ENCODE measurements around the gene CKLF. TPM values are rescaled to one million over a fixed set of nuclear protein-coding genes. Genes with fewer than 3 reads are reported as not detected.
"Not testable (repeated sequence)": the region's sequence is repeated elsewhere in the genome, so short reads cannot be mapped to it uniquely, and the experiment has no call there.

CKLF gene
- total RNA-seq, 1 donor from 2014 or later, result 14.7 TPM

GRCh38 chr16:66585481-66586239, 33.3 kb downstream of the CKLF start:
- intact Hi-C loops (cut with DNase I), result loop anchor here (5.0 kb wide), 1 partner anchor 108 kb away; no protein-coding TSS in a partner anchor
- ATAC-seq, result no peak
- no peak for DNase-seq (ENCODE audit: missing footprints)

GRCh38 chr16:66587881-66588600, 35.7 kb downstream of the CKLF start:
- no peak for ATAC-seq
- intact Hi-C loops (cut with DNase I), result loop anchor here (5.0 kb wide), 1 partner anchor 111 kb away; no protein-coding TSS in a partner anchor
- DNase-seq (ENCODE audit: missing footprints), result no peak

GRCh38 chr16:66588981-66589713, 36.8 kb downstream of the CKLF start:
- intact Hi-C loops (cut with DNase I), result loop anchor here (5.0 kb wide), 1 partner anchor 112 kb away; no protein-coding TSS in a partner anchor
- peak; percentile 78 for ATAC-seq
- DNase-seq (ENCODE audit: missing footprints), result peak; percentile 79

- intact Hi-C loops (cut with DNase I), result no loop called here
- ATAC-seq, result no peak
- DNase-seq (ENCODE audit: missing footprints), result no peak
Observed at GRCh38 chr16:66590322-66590721, 37.9 kb downstream of the CKLF start.

GRCh38 chr16:66591018-66591417, 38.6 kb downstream of the CKLF start:
- intact Hi-C loops (cut with DNase I), result no loop called here
- ATAC-seq (no peak), DNase-seq (ENCODE audit: missing footprints) (no peak)

- DNase-seq (ENCODE audit: missing footprints) (no peak), ATAC-seq (no peak)
- intact Hi-C loops (cut with DNase I), result no loop called here
Observed at GRCh38 chr16:66592241-66592640, 39.9 kb downstream of the CKLF start.

- intact Hi-C loops (cut with DNase I), result no loop called here
- ATAC-seq, result no peak
Observed at GRCh38 chr16:66592814-66593213, 40.4 kb downstream of the CKLF start.

GRCh38 chr16:66594739-66595138, 42.4 kb downstream of the CKLF start:
- ATAC-seq (no peak), DNase-seq (ENCODE audit: missing footprints) (no peak)
- intact Hi-C loops (cut with DNase I), result no loop called here

More at GRCh38 chr16:66592814-66593213, 40.4 kb downstream of the CKLF start:
- DNase-seq (ENCODE audit: missing footprints), result no peak

- DNase-seq (ENCODE audit: missing footprints); intact Hi-C loops (cut with DNase I); ATAC-seq: not testable (repeated sequence)
Observed at GRCh38 chr16:66596559-66596958, 44.2 kb downstream of the CKLF start.

- no peak for DNase-seq (ENCODE audit: missing footprints)
- intact Hi-C loops (cut with DNase I), result no loop called here
- ATAC-seq, result no peak
Observed at GRCh38 chr16:66596986-66597848, 44.8 kb downstream of the CKLF start.

GRCh38 chr16:66598111-66598510, 45.7 kb downstream of the CKLF start:
- intact Hi-C loops (cut with DNase I), result no loop called here

GRCh38 chr16:66599726-66600125, 47.4 kb downstream of the CKLF start:
- no peak for DNase-seq (ENCODE audit: missing footprints)
- intact Hi-C loops (cut with DNase I), result loop anchor here (5.0 kb wide), 1 partner anchor 122 kb away; no protein-coding TSS in a partner anchor
- no peak for ATAC-seq

More at GRCh38 chr16:66598111-66598510, 45.7 kb downstream of the CKLF start:
- DNase-seq (ENCODE audit: missing footprints), result no peak
- no peak for ATAC-seq

- no peak for ATAC-seq
- no peak for DNase-seq (ENCODE audit: missing footprints)
- intact Hi-C loops (cut with DNase I), result loop anchor here (5.0 kb wide), 1 partner anchor 123 kb away; no protein-coding TSS in a partner anchor
Observed at GRCh38 chr16:66600477-66600876, 48.1 kb downstream of the CKLF start.

- ATAC-seq (no peak), DNase-seq (ENCODE audit: missing footprints) (no peak)
- intact Hi-C loops (cut with DNase I), result loop anchor here (5.0 kb wide), 1 partner anchor 124 kb away; no protein-coding TSS in a partner anchor
Observed at GRCh38 chr16:66601471-66601870, 49.1 kb downstream of the CKLF start.

- peak; percentile 33 for ATAC-seq
- intact Hi-C loops (cut with DNase I), result loop anchor here (2.0 to 5.0 kb wide), 2 partner anchors 51 to 126 kb away; partner anchors contain the start of gene CKLF
- peak; percentile 90 for DNase-seq (ENCODE audit: missing footprints)
Observed at GRCh38 chr16:66603537-66604375, 51.4 kb downstream of the CKLF start.

GRCh38 chr16:66604376-66605176, 52.2 kb downstream of the CKLF start, which contains the start of gene CMTM3:
Gene CMTM3 (plus strand): TSS chr16:66604704. CDS start chr16:66604806, 102 bp downstream.
- intact Hi-C loops (cut with DNase I), result loop anchor here (2.0 to 5.0 kb wide), 4 partner anchors 52 to 263 kb away; partner anchors contain the start of gene CKLF
- ATAC-seq (peak; percentile 70), DNase-seq (ENCODE audit: missing footprints) (peak; percentile 85)
